NT2/D1 (cell line): ENCODE results near the gene TSPYL2.

Experiments used
- DNase-seq: peaks from one replicate; pipeline ENCODE4 v3.0.0-alpha.2; 2011; ENCODE audit warnings: low read depth, low spot score
- H3K27me3 ChIP-seq: 2 replicates; pipeline ENCODE4 v1.6.0; 2011; ENCODE audit warnings: mild to moderate bottlenecking; ENCODE audit not compliant: insufficient read length, insufficient read depth
- H3K36me3 ChIP-seq: 2 replicates; pipeline ENCODE4 v1.6.1; 2011; ENCODE audit warnings: mild to moderate bottlenecking, low read length, mixed read lengths; ENCODE audit not compliant: insufficient read depth, insufficient read length
- H3K4me1 ChIP-seq: 2 replicates; pipeline ENCODE4 v1.5.1; 2011; ENCODE audit not compliant: insufficient read depth, insufficient read length
- H3K4me3 ChIP-seq: 2 replicates; pipeline ENCODE4 v1.5.1; 2011; ENCODE audit warnings: low read depth; ENCODE audit not compliant: insufficient read length
- H3K9ac ChIP-seq: 2 replicates; pipeline ENCODE4 v1.6.0; 2011; ENCODE audit warnings: low read depth; ENCODE audit not compliant: insufficient read length
- H3K9me3 ChIP-seq: 2 replicates; pipeline ENCODE4 v1.5.1; 2011; ENCODE audit warnings: mild to moderate bottlenecking, low read length; ENCODE audit not compliant: insufficient read depth
- SUZ12 ChIP-seq: IDR thresholded peaks from 2 replicates; pipeline ENCODE4 v1.6.1; 2011; ENCODE audit not compliant: insufficient read length, insufficient read depth; ENCODE audit errors: extremely low read depth
- YY1 ChIP-seq: IDR thresholded peaks from 2 replicates; pipeline ENCODE4 v1.6.1; 2011; ENCODE audit not compliant: insufficient read length, insufficient read depth
- ZNF274 ChIP-seq: IDR thresholded peaks from 2 replicates; pipeline ENCODE4 v1.6.1; 2011; ENCODE audit warnings: mild to moderate bottlenecking, low read depth, low read length

Gene TSPYL2

GRCh38 chrX:53087388-53087831 is 5.2 kb downstream of the TSPYL2 start:
- Histone ChIP-seq H3K4me3 (no peak overlapping the region), H3K9me3 (no peaks in the 10 kb centered on the region), H3K36me3 (peaks cover 53% of the 10 kb centered on the region), H3K27me3 (no peaks in the 10 kb centered on the region), H3K4me1 (peaks cover 2% of the 10 kb centered on the region), H3K9ac (no peak overlapping the region)
- TF ChIP-seq SUZ12 (no peak), YY1 (no peak), ZNF274 (no peak)
- DNase-seq = no peak

- Histone ChIP-seq H3K9ac (no peak overlapping the region), H3K9me3 (no peaks in the 10 kb centered on the region), H3K4me3 (no peak overlapping the region), H3K27me3 (no peaks in the 10 kb centered on the region), H3K36me3 (peaks cover 53% of the 10 kb centered on the region), H3K4me1 (peaks cover 2% of the 10 kb centered on the region)
- no peak for DNase-seq
- TF ChIP-seq SUZ12 (no peak), YY1 (no peak), ZNF274 (no peak)
Measured at GRCh38 chrX:53088136-53088974, 6.2 kb downstream of the TSPYL2 start.

- H3K9me3 ChIP-seq = no peaks in the 10 kb centered on the region
- H3K36me3 ChIP-seq = peaks cover 44% of the 10 kb centered on the region
- no peak overlapping the region for H3K4me3 ChIP-seq
- H3K27me3 ChIP-seq = no peaks in the 10 kb centered on the region
- no peak for DNase-seq
- TF ChIP-seq SUZ12 (no peak), ZNF274 (no peak), YY1 (no peak)
- H3K4me1 ChIP-seq = peaks cover 2% of the 10 kb centered on the region
- no peak overlapping the region for H3K9ac ChIP-seq
Measured at GRCh38 chrX:53089224-53089842, 7.2 kb downstream of the TSPYL2 start.

- peaks cover 38% of the 10 kb centered on the region for H3K36me3 ChIP-seq
- no peak for DNase-seq
- H3K27me3 ChIP-seq = no peaks in the 10 kb centered on the region
Measured at GRCh38 chrX:53089925-53090324, 7.8 kb downstream of the TSPYL2 start.

GRCh38 chrX:53091354-53091753 is 9.2 kb downstream of the TSPYL2 start:
- H3K4me1 ChIP-seq = peaks cover 2% of the 10 kb centered on the region
- no peaks in the 10 kb centered on the region for H3K27me3 ChIP-seq
- H3K9ac ChIP-seq = no peak overlapping the region
- no peaks in the 10 kb centered on the region for H3K9me3 ChIP-seq
- no peak for TF ChIP-seq YY1
- no peak for TF ChIP-seq ZNF274
- no peak for TF ChIP-seq SUZ12
- H3K36me3 ChIP-seq = peaks cover 26% of the 10 kb centered on the region
- H3K4me3 ChIP-seq = no peak overlapping the region
- no peak for DNase-seq

More at GRCh38 chrX:53089925-53090324, 7.8 kb downstream of the TSPYL2 start:
- Histone ChIP-seq H3K9me3 (no peaks in the 10 kb centered on the region), H3K4me3 (no peak overlapping the region), H3K4me1 (peaks cover 2% of the 10 kb centered on the region), H3K9ac (no peak overlapping the region)
- TF ChIP-seq SUZ12 = no peak
- TF ChIP-seq YY1 = no peak

GRCh38 chrX:53093177-53093655 is 11.0 kb downstream of the TSPYL2 start:
- TF ChIP-seq SUZ12 (no peak), ZNF274 (no peak), YY1 (no peak)
- Histone ChIP-seq H3K27me3 (no peaks in the 10 kb centered on the region), H3K36me3 (peaks cover 10% of the 10 kb centered on the region), H3K9ac (peak overlapping the region; percentile 74), H3K9me3 (no peaks in the 10 kb centered on the region), H3K4me3 (peak overlapping the region; percentile 75), H3K4me1 (peaks cover under 1% of the 10 kb centered on the region)
- DNase-seq = peak; percentile 68

GRCh38 chrX:53093748-53094581 is 11.8 kb downstream of the TSPYL2 start, which contains the start of gene KANTR:
KANTR (plus strand) TSS chrX:53094142; CDS start chrX:53124273, 30,131 bp downstream.
- TF ChIP-seq ZNF274 (no peak), YY1 (no peak), SUZ12 (no peak)
- H3K9ac ChIP-seq = peak within 1 kb of the TSS; percentile 85
- H3K36me3 ChIP-seq = peaks cover 2% of the 10 kb centered on the region
- peak within 1 kb of the TSS; percentile 75 for H3K4me3 ChIP-seq
- H3K4me1 ChIP-seq = no peaks in the 10 kb centered on the region
- no peaks in the 10 kb centered on the region for H3K9me3 ChIP-seq
- H3K27me3 ChIP-seq = no peaks in the 10 kb centered on the region
- peak; percentile 91 for DNase-seq
